IMR-90 (cell line): ENCODE measurements around the gene ADAMTS17. TPM values are rescaled to one million over a fixed set of nuclear protein-coding genes. Genes with fewer than 3 reads are reported as not detected.

Experiments
- ATAC-seq: fragments of 200-7000 bp; cut with Tn5 transposase; 2 replicates; pipeline ENCODE4 v1.9.1; 2020; ENCODE audit warnings: low read depth, mild to moderate bottlenecking, moderate library complexity
- BruUV-seq: library from RNA; stranded (reverse); fragments of 400-500 nt; replicated peaks from 2 replicates; lab custom pipeline; 2021; lab: Mats Ljungman, UMichigan
- CTCF ChIA-PET: fragments of 300-600 bp; formaldehyde crosslinking; extraction: SDS; loops from one replicate; lab custom pipeline; 2021; ENCODE audit warnings: antibody characterized with exemption; lab: Yijun Ruan, JAX
- POLR2A ChIA-PET: fragments of 300-600 bp; sonication (Branson Sonifier 250); formaldehyde crosslinking; loops from one replicate; lab custom pipeline; 2022; ENCODE audit warnings: antibody characterized with exemption; ENCODE audit not compliant: unreplicated experiment; lab: Charles Lee
- DNase-seq: peaks from one replicate; pipeline ENCODE4 v3.0.0; 2013
- H2AFZ ChIP-seq: replicated peaks from 2 replicates; pipeline ENCODE3; 2013; ENCODE audit warnings: low read length, mild to moderate bottlenecking; ENCODE audit not compliant: poor library complexity
- H2AK5ac ChIP-seq: 2 replicates; pipeline ENCODE4 v1.6.1; 2013; ENCODE audit warnings: low read depth, low read length, inconsistent platforms
- H2AK9ac ChIP-seq: replicated peaks from 2 replicates; pipeline ENCODE3; 2013; ENCODE audit warnings: mild to moderate bottlenecking, low read depth, low read length, moderate library complexity; ENCODE audit not compliant: poor library complexity
- H2BK120ac ChIP-seq: 2 replicates; pipeline ENCODE4 v1.6.1; 2013; ENCODE audit warnings: low read depth, low read length, inconsistent platforms
- H2BK15ac ChIP-seq: 3 replicates; pipeline ENCODE4 v1.6.1; 2013; ENCODE audit warnings: low read depth, low read length, inconsistent platforms
- H2BK20ac ChIP-seq: 2 replicates; pipeline ENCODE4 v1.6.1; 2013; ENCODE audit warnings: low read depth, mild to moderate bottlenecking, inconsistent platforms, low read length, moderate library complexity
- H2BK5ac ChIP-seq: 2 replicates; pipeline ENCODE4 v1.6.1; 2013; ENCODE audit warnings: mild to moderate bottlenecking, low read depth, low read length, inconsistent platforms; ENCODE audit not compliant: poor library complexity, severe bottlenecking
- H3K14ac ChIP-seq: replicated peaks from 2 replicates; pipeline ENCODE4 v1.6.1; 2013; ENCODE audit warnings: low read depth, low read length, inconsistent platforms
- H3K18ac ChIP-seq: 2 replicates; pipeline ENCODE4 v1.6.1; 2013; ENCODE audit warnings: low read depth, low read length, control low read depth
- H3K23ac ChIP-seq: 2 replicates; pipeline ENCODE4 v1.6.1; 2013; ENCODE audit warnings: low read depth, low read length, inconsistent platforms
- H3K27ac ChIP-seq: 2 replicates; pipeline ENCODE4 v1.5.1; 2013; ENCODE audit warnings: mild to moderate bottlenecking, control low read depth, low read length; ENCODE audit not compliant: insufficient read depth
- H3K27me3 ChIP-seq: 2 replicates; pipeline ENCODE4 v1.6.1; 2013; ENCODE audit warnings: low read length; ENCODE audit not compliant: control insufficient read depth, insufficient read depth
- H3K36me3 ChIP-seq: 2 replicates; pipeline ENCODE4 v1.6.1; 2013; ENCODE audit warnings: low read length, mixed read lengths; ENCODE audit not compliant: control insufficient read depth, insufficient read depth
- H3K4ac ChIP-seq: 2 replicates; pipeline ENCODE4 v1.6.1; 2013; ENCODE audit warnings: low read depth, low read length, inconsistent platforms
- H3K4me1 ChIP-seq: 2 replicates; pipeline ENCODE4 v1.6.1; 2013; ENCODE audit warnings: low read length, mixed read lengths; ENCODE audit not compliant: control insufficient read depth, insufficient read depth
- H3K4me2 ChIP-seq: 2 replicates; pipeline ENCODE4 v1.6.1; 2013; ENCODE audit warnings: low read depth, mild to moderate bottlenecking, control low read depth, low read length, moderate library complexity
- H3K4me3 ChIP-seq: 2 replicates; pipeline ENCODE4 v1.5.1; 2013; ENCODE audit warnings: low read depth, mild to moderate bottlenecking, control low read depth, low read length, moderate library complexity; ENCODE audit not compliant: insufficient read depth
- H3K56ac ChIP-seq: 2 replicates; pipeline ENCODE4 v1.6.1; 2013; ENCODE audit warnings: low read length, inconsistent platforms; ENCODE audit not compliant: insufficient read depth; ENCODE audit errors: extremely low read depth
- H3K79me1 ChIP-seq, 2 experiments: 2 replicates each; pipeline ENCODE4 v1.6.1; 2013; ENCODE audit warnings: low read length in 2 of 2, inconsistent platforms in 1 of 2, low read depth in 1 of 2
- H3K9ac ChIP-seq: 2 replicates; pipeline ENCODE4 v1.6.1; 2013; ENCODE audit warnings: low read depth, low read length, control low read depth
- H3K9me1 ChIP-seq: 2 replicates; pipeline ENCODE4 v1.6.1; 2013; ENCODE audit warnings: low read length, inconsistent platforms; ENCODE audit not compliant: insufficient read depth
- H3K9me3 ChIP-seq: 2 replicates; pipeline ENCODE4 v1.6.1; 2013; ENCODE audit warnings: low read length; ENCODE audit not compliant: control insufficient read depth, insufficient read depth
- H4K20me1 ChIP-seq: 2 replicates; pipeline ENCODE4 v1.6.1; 2013; ENCODE audit warnings: low read length, inconsistent platforms; ENCODE audit not compliant: insufficient read depth
- H4K5ac ChIP-seq: 2 replicates; pipeline ENCODE4 v1.6.1; 2013; ENCODE audit warnings: mild to moderate bottlenecking, low read depth, low read length, control low read depth
- H4K8ac ChIP-seq, 2 experiments: 2 replicates each; pipeline ENCODE4 v1.6.1; 2013; ENCODE audit warnings: low read depth in 2 of 2, low read length in 2 of 2, control low read depth in 1 of 2, inconsistent platforms in 1 of 2
- H4K91ac ChIP-seq: 2 replicates; pipeline ENCODE4 v1.6.1; 2013; ENCODE audit warnings: low read depth, low read length, inconsistent platforms; ENCODE audit not compliant: insufficient read depth
- BHLHE40 ChIP-seq: fragments of 150-350 bp; IDR thresholded peaks from 2 replicates; pipeline ENCODE4 v1.6.1; 2016; ENCODE audit warnings: mild to moderate bottlenecking, low read depth, low read length
- CEBPB ChIP-seq: IDR thresholded peaks from 2 replicates; pipeline ENCODE4 v1.6.1; 2012; ENCODE audit warnings: low read depth, low read length, improper control_type of control experiment
- CTCF ChIP-seq: conservative IDR thresholded peaks from 2 replicates; pipeline ENCODE4 v1.5.1; 2012; ENCODE audit warnings: mild to moderate bottlenecking, low read depth, low read length, improper control_type of control experiment
- ELK1 ChIP-seq: fragments of 150-350 bp; IDR thresholded peaks from 2 replicates; pipeline ENCODE4 v1.6.1; 2016; ENCODE audit warnings: low read depth, mild to moderate bottlenecking, low read length, moderate library complexity, borderline replicate concordance
- FOS ChIP-seq: fragments of 150-350 bp; IDR thresholded peaks from 2 replicates; pipeline ENCODE4 v1.6.1; 2016; ENCODE audit warnings: low read depth, low read length
- MAFK ChIP-seq: IDR thresholded peaks from 2 replicates; pipeline ENCODE4 v1.6.1; 2012; ENCODE audit warnings: low read depth, low read length, improper control_type of control experiment
- MAZ ChIP-seq: IDR thresholded peaks from 2 replicates; pipeline ENCODE4 v1.6.1; 2012; ENCODE audit warnings: low read depth, mild to moderate bottlenecking, low read length, improper control_type of control experiment, moderate library complexity, borderline replicate concordance
- MXI1 ChIP-seq: IDR thresholded peaks from 2 replicates; pipeline ENCODE4 v1.6.1; 2012; ENCODE audit warnings: low read depth, mild to moderate bottlenecking, low read length, moderate library complexity, borderline replicate concordance
- POLR2A ChIP-seq: IDR thresholded peaks from 2 replicates; pipeline ENCODE4 v1.6.1; 2012; ENCODE audit warnings: mild to moderate bottlenecking, low read depth, low read length
- RAD21 ChIP-seq: IDR thresholded peaks from 2 replicates; pipeline ENCODE4 v1.6.1; 2012; ENCODE audit warnings: low read length, improper control_type of control experiment
- RCOR1 ChIP-seq: IDR thresholded peaks from 2 replicates; pipeline ENCODE4 v1.6.1; 2012; ENCODE audit warnings: mild to moderate bottlenecking, low read length, improper control_type of control experiment; ENCODE audit not compliant: insufficient replicate concordance
- RFX5 ChIP-seq: IDR thresholded peaks from 2 replicates; pipeline ENCODE4 v1.8.0; 2012; ENCODE audit warnings: low read depth, mild to moderate bottlenecking, low read length, moderate library complexity
- SMC3 ChIP-seq: fragments of 150-350 bp; IDR thresholded peaks from 2 replicates; pipeline ENCODE4 v1.6.1; 2016; ENCODE audit warnings: low read depth, mild to moderate bottlenecking, antibody characterized with exemption, low read length, moderate library complexity
- USF2 ChIP-seq: fragments of 150-350 bp; IDR thresholded peaks from 2 replicates; pipeline ENCODE4 v1.6.1; 2017; ENCODE audit warnings: mild to moderate bottlenecking, antibody characterized with exemption, low read length, low read depth
- WGBS, 2 experiments: methylation state at CpG; one replicate each; pipeline versions ENCODE4 v1.1.5 to v1.1.7; 2013; ENCODE audit warnings: missing lambda C conversion rate in 2 of 2; ENCODE audit not compliant: insufficient read length in 1 of 2; ENCODE audit errors: extremely low coverage in 2 of 2; 5-methylcytosine and 5-hydroxymethylcytosine counted together
- dilution Hi-C: fragments of 300-500 bp; cut with HindIII; formaldehyde crosslinking; loops from one replicate; pipeline ENCODE4 v1.14.3; 2018; ENCODE audit warnings: low sequenced_read_pairs; ENCODE audit not compliant: unreplicated experiment
- in situ Hi-C: fragments of 300-500 bp; cut with MboI; formaldehyde crosslinking; loops from 3 replicates; pipeline ENCODE4 v1.14.3; 2019; ENCODE audit warnings: low sequenced_read_pairs, inconsistent platforms, mixed read lengths
- intact Hi-C: fragments of 100-400 bp; cut with micrococcal nuclease; formaldehyde crosslinking; loops from 2 replicates; pipeline ENCODE4 v1.10.0; 2022
- polyA plus RNA-seq, 3 experiments: library from polyadenylated mRNA; depleted of rRNA; stranded (reverse); fragments of >200 nt; gene quantifications; 2 replicates each; pipeline ENCODE4 v1.2.3, GENCODE V29; 2012; ENCODE audit warnings: low replicate concordance in 1 of 3
- total RNA-seq: library from RNA; depleted of rRNA; stranded (reverse); fragments of >200 nt; gene quantifications from 2 replicates; pipeline ENCODE4 v1.2.3, GENCODE V29; 2012

Gene ADAMTS17
- total and polyA plus RNA-seq, 2 of the 4 experiments (the other 2 are of a cell fraction): 0.03 TPM; not detected in 1

GRCh38 chr15:99984491-99985243 lies 357.1 kb downstream of the ADAMTS17 start:
- H3K23ac ChIP-seq: no peak overlapping the region
- H3K27ac ChIP-seq: no peak overlapping the region
- H2BK120ac ChIP-seq: no peak overlapping the region
- no peak overlapping the region for H3K4ac ChIP-seq
- H4K20me1 ChIP-seq: no peaks in the 10 kb centered on the region
- no peak overlapping the region for H2BK5ac ChIP-seq
- intact Hi-C loops: no loop called here
- CTCF ChIA-PET: no interaction called here
- no peaks in the 10 kb centered on the region for H3K79me1 ChIP-seq
- H3K56ac ChIP-seq: no peak overlapping the region
- H3K36me3 ChIP-seq: no peaks in the 10 kb centered on the region
- no peak overlapping the region for H3K4me2 ChIP-seq
- H4K91ac ChIP-seq: no peak overlapping the region
- H2AFZ ChIP-seq: no peak overlapping the region
- no peak overlapping the region for H3K4me3 ChIP-seq
- no peak overlapping the region for H4K5ac ChIP-seq
- dilution Hi-C loops: no loop called here
- BruUV-seq: no TSS peak
- no peaks in the 10 kb centered on the region for H3K27me3 ChIP-seq
- TF ChIP-seq RAD21: no peak
- no peak for TF ChIP-seq ELK1
- no peak for TF ChIP-seq MXI1
- TF ChIP-seq RFX5: no peak
- no peak for TF ChIP-seq FOS
- TF ChIP-seq BHLHE40: no peak
- TF ChIP-seq MAZ: no peak
- TF ChIP-seq CTCF: no peak
- no peak for TF ChIP-seq SMC3
- no peak for TF ChIP-seq MAFK
- no peak for TF ChIP-seq POLR2A
- TF ChIP-seq USF2: no peak
- no peak for TF ChIP-seq CEBPB
- no peak for TF ChIP-seq RCOR1
- H3K9me1 ChIP-seq: no peaks in the 10 kb centered on the region
- ATAC-seq: no peak
- 79% methylated on average over 7 of the region's 18 CpGs; no CpG with 5 or more reads in 1 of the 2 experiments for WGBS, 2 experiments
- H3K18ac ChIP-seq: no peak overlapping the region
- H2BK20ac ChIP-seq: no peak overlapping the region
- H3K14ac ChIP-seq: no peak overlapping the region
- in situ Hi-C loops: no loop called here
- H2BK15ac ChIP-seq: no peak overlapping the region
- H3K4me1 ChIP-seq: no peaks in the 10 kb centered on the region
- peaks cover 38% of the 10 kb centered on the region for H3K9me3 ChIP-seq
- H2AK5ac ChIP-seq: no peak overlapping the region
- no peak overlapping the region for H4K8ac ChIP-seq
- H2AK9ac ChIP-seq: no peak overlapping the region
- POLR2A ChIA-PET: no interaction called here
- H3K9ac ChIP-seq: no peak overlapping the region
- DNase-seq: no peak
